GM13977 (cell line): ENCODE data around the gene FBLIM1.
A peak's percentile ranks its signal among the peaks of the same experiment; 100 is the strongest.

Experiments used
- DNase-seq: peaks from one replicate; pipeline ENCODE4 v3.0.0; 2012; ENCODE audit warnings: low spot score
- in situ Hi-C: fragments of 300-500 bp; cut with MboI; formaldehyde crosslinking; loops from one replicate; pipeline ENCODE4 v1.12.0; 2022; ENCODE audit warnings: low sequenced_read_pairs, low pct_unique_long_range_greater_than_20kb, mixed read lengths, inconsistent platforms; ENCODE audit not compliant: unreplicated experiment
- TF ChIP-seq, protein P1 (sequence below): IDR thresholded peaks from 2 replicates; pipeline ENCODE4 v1.5.1; 2012; ENCODE audit warnings: mild to moderate bottlenecking, control low read depth; ENCODE audit not compliant: insufficient read depth; ENCODE audit errors: extremely low read depth, missing control alignments

The FBLIM1 gene

DNA sequence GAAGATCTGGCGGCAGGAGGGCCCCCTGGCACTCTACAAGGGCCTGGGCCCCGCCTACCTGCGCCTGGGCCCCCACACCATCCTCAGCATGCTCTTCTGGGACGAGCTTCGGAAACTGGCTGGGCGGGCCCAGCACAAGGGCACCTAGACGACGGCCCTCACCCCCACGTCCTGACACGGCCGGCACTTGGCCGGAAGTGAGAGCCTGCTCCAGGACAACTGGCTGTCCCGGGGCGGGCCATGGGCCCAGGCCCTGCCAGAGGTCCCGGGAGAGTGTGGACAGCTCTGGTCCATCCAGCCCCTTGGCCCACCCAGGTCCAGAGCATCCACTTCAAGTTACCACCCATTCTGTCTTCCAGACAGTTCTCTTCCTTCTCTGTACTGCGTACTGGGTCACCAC is 19.3 kb upstream of the FBLIM1 start:
- DNase-seq = no peak
- TF ChIP-seq, protein P1, sequence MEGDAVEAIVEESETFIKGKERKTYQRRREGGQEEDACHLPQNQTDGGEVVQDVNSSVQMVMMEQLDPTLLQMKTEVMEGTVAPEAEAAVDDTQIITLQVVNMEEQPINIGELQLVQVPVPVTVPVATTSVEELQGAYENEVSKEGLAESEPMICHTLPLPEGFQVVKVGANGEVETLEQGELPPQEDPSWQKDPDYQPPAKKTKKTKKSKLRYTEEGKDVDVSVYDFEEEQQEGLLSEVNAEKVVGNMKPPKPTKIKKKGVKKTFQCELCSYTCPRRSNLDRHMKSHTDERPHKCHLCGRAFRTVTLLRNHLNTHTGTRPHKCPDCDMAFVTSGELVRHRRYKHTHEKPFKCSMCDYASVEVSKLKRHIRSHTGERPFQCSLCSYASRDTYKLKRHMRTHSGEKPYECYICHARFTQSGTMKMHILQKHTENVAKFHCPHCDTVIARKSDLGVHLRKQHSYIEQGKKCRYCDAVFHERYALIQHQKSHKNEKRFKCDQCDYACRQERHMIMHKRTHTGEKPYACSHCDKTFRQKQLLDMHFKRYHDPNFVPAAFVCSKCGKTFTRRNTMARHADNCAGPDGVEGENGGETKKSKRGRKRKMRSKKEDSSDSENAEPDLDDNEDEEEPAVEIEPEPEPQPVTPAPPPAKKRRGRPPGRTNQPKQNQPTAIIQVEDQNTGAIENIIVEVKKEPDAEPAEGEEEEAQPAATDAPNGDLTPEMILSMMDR = no peak
- in situ Hi-C loops = no loop called here

DNA sequence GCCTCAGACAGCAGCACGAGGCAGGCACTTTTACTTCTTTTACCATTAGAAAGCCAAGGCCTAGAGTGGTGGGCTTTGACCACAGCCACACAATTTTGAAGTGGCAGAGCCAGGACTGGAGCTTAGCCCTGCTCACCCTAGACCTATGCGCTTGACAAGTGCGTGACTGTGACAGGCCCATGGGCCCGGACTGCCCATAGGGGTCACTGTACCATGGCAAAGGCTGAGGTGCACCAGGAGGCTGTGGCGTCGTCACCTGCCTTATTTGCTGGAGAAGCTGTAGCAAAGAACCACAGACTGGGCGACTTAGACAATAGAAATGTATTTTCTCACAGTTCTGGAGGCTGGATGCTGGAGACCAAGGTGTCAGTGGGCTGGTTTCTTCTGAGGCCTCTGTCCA is 18.9 kb upstream of the FBLIM1 start:
- DNase-seq = no peak
- in situ Hi-C loops = no loop called here
- TF ChIP-seq, protein P1 = peak; percentile 7

DNA sequence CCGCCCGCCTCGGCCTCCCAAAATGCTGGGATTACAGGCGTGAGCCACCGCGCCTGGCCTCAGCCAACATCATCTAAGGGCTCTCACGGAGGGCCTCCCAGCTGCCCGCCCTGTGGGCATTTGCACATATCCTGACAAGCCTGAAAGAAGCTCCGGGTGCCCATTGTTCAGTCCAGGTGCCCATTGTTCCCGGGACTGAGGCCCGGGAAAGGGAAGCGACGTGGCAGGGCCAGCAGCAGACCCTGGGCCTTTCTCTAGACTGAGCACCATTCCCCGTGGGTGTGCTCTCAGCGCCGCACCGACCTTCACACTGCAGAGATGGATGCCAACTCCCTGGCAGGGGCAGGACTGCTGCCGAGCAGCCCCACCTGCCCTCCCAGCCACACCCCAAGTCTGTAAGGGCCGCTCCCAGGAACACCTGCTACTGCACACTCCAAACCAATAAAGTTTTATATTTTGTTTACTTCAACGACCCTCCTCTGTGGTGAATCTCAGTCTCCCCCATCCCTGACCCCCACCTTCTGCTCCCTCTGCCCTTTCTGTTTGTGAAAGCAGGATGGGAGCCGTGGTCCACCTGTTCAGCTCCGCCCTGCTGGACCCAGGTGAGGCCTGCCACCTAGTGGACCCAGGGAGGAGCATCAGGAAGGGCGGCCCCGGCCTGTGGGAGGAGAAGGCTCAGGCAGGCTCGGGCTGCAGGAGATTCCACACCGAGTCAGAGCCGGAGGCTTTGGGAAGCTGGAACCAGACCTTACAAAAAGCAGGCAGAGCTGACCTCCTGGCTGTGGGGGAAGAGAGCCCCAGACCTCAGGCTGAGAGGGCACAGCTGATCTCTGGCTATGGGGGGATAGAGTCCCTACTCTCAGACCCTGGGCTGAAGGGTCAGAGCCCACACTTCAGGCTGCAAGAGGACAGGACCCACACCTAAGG is 17.4 kb upstream of the FBLIM1 start:
- peak; percentile 90 for DNase-seq
- TF ChIP-seq, protein P1 = peak; percentile 98
- in situ Hi-C loops = no loop called here

DNA sequence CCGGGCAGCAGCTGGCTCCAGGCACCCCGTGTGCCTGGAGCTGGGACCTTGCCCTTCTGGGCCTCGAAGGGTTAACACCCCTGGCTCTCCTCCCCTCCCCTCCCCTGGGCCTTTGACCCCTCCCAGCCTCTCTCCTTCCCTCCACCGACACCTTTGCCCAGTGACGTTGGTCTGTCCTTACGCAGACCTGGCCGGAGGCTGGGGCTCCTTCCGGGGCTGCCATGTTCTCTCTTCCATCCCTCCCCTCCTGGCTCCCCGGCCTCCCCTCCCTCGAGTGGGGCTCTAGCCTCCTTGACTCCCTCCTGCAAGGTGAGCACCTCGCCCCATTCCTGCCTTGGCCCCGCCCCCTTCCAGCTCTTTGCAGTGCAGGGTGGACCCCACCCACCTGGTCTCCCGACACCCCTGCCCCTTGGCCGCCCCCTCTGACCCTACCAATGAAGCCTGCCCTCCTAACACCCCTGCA is 16.2 kb upstream of the FBLIM1 start, which contains the start of gene TMEM82:
Gene TMEM82 (plus strand): TSS at position 161 of the 463 bp plus-strand sequence. CDS start 61 bp downstream, at position 222.
- TF ChIP-seq, protein P1 = no peak
- no peak for DNase-seq
- in situ Hi-C loops = no loop called here

DNA sequence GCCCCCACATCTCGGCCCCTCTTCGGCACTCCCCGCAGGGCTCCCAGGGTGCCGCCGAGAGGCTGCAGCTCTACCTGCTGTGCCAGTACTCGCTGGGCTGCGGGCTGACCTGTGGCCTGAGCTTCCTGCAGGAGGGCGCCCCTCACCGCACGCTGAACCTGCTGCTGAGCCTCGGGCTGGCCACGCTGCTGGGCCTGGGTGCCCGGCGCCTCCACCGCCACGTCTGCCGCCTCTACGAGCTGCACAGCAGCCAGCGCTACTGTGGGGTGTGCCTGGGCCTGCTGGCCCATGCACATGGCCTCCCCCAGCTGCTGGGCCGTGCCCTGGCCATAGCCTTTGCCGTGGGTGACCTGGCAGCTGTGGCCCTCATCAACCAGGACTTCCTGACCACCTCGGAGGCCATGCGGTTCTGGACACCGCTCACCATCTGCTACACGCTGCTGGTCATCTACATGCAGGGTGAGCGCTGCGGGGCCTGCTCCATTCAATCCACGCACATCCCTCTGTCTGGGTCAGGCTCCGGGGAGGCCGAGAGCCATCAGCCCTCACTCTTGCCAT is 14.4 kb upstream of the FBLIM1 start:
- DNase-seq = no peak
- TF ChIP-seq, protein P1 = no peak
- in situ Hi-C loops = no loop called here

- in situ Hi-C loops = no loop called here
- no peak for DNase-seq
- TF ChIP-seq, protein P1 = no peak
Measured at GRCh38 chr1:15747378-15747777, 11.2 kb upstream of the FBLIM1 start.
